OCI-LY1 (cell line): ENCODE measurements around the gene LGALSL.

Experiments used
- H2AFZ ChIP-seq: fragments of 200-600 bp; sonication (generic), shearing (Covaris generic); 2 replicates; pipeline ENCODE4 v1.6.0; 2014; ENCODE audit warnings: antibody characterized with exemption, mild to moderate bottlenecking, low read length
- H3F3A ChIP-seq: fragments of 200-600 bp; sonication (generic), shearing (Covaris generic); 2 replicates; pipeline ENCODE4 v1.6.0; 2014; ENCODE audit warnings: mild to moderate bottlenecking, antibody characterized with exemption, low read length, moderate library complexity; ENCODE audit not compliant: insufficient read depth
- H3K27ac ChIP-seq: fragments of 200-600 bp; sonication (generic); 2 replicates; pipeline ENCODE4 v1.5.1; 2014; ENCODE audit warnings: low read length, mixed run types, mild to moderate bottlenecking, low read depth; ENCODE audit not compliant: poor library complexity, severe bottlenecking
- H3K27me3 ChIP-seq: fragments of 200-600 bp; sonication (generic); 2 replicates; pipeline ENCODE4 v1.6.0; 2014; ENCODE audit warnings: antibody characterized with exemption, mild to moderate bottlenecking, low read length, moderate library complexity; ENCODE audit not compliant: insufficient read depth
- H3K36me3 ChIP-seq: fragments of 200-600 bp; sonication (generic); 2 replicates; pipeline ENCODE4 v1.6.1; 2014; ENCODE audit warnings: mild to moderate bottlenecking, antibody characterized with exemption, low read length, moderate library complexity, mixed read lengths; ENCODE audit not compliant: insufficient read depth
- H3K4me1 ChIP-seq: fragments of 200-600 bp; sonication (generic); 2 replicates; pipeline ENCODE4 v1.5.1; 2014; ENCODE audit warnings: mild to moderate bottlenecking, low read length, moderate library complexity; ENCODE audit not compliant: insufficient read depth, severe bottlenecking
- H3K4me2 ChIP-seq: fragments of 200-600 bp; sonication (generic), shearing (Covaris generic); 2 replicates; pipeline ENCODE4 v1.6.1; 2014; ENCODE audit warnings: low read length
- H3K4me3 ChIP-seq: fragments of 200-600 bp; sonication (generic); 2 replicates; pipeline ENCODE4 v1.5.1; 2014; ENCODE audit warnings: low read length, low read depth, mild to moderate bottlenecking, mixed read lengths; ENCODE audit not compliant: poor library complexity, severe bottlenecking
- H3K79me2 ChIP-seq: fragments of 200-600 bp; shearing (Covaris generic); 2 replicates; pipeline ENCODE4 v1.6.1; 2016; ENCODE audit warnings: mixed run types, low read length, mixed read lengths; ENCODE audit not compliant: insufficient read depth
- H3K9ac ChIP-seq: fragments of 200-600 bp; sonication (generic), shearing (Covaris generic); 2 replicates; pipeline ENCODE4 v1.6.1; 2014; ENCODE audit warnings: mild to moderate bottlenecking, low read length, mixed read lengths
- H3K9me2 ChIP-seq: fragments of 200-600 bp; sonication (generic), shearing (Covaris generic); 2 replicates; pipeline ENCODE4 v1.6.1; 2014; ENCODE audit warnings: low read depth, mild to moderate bottlenecking, low read length, mixed read lengths
- H3K9me3 ChIP-seq: fragments of 200-600 bp; shearing (Covaris generic); 2 replicates; pipeline ENCODE4 v1.6.1; 2014; ENCODE audit warnings: low read length, mixed read lengths
- H4K20me1 ChIP-seq: fragments of 200-600 bp; sonication (generic), shearing (Covaris generic); 2 replicates; pipeline ENCODE4 v1.6.0; 2016; ENCODE audit warnings: mild to moderate bottlenecking, low read length; ENCODE audit not compliant: insufficient read depth
- CTCF ChIP-seq: fragments of 200-600 bp; sonication (generic), shearing (Covaris generic); IDR thresholded peaks from 2 replicates; pipeline ENCODE4 v1.5.1; 2017; ENCODE audit warnings: mild to moderate bottlenecking, antibody characterized with exemption, low read length, moderate library complexity, mixed read lengths
- EZH2 ChIP-seq: fragments of 200-600 bp; sonication (generic), shearing (Covaris generic); IDR thresholded peaks from 2 replicates; pipeline ENCODE4 v1.8.0; 2017; ENCODE audit warnings: borderline replicate concordance, mixed run types, mild to moderate bottlenecking, antibody characterized with exemption, low read length, moderate library complexity, mixed read lengths

The LGALSL gene

DNA sequence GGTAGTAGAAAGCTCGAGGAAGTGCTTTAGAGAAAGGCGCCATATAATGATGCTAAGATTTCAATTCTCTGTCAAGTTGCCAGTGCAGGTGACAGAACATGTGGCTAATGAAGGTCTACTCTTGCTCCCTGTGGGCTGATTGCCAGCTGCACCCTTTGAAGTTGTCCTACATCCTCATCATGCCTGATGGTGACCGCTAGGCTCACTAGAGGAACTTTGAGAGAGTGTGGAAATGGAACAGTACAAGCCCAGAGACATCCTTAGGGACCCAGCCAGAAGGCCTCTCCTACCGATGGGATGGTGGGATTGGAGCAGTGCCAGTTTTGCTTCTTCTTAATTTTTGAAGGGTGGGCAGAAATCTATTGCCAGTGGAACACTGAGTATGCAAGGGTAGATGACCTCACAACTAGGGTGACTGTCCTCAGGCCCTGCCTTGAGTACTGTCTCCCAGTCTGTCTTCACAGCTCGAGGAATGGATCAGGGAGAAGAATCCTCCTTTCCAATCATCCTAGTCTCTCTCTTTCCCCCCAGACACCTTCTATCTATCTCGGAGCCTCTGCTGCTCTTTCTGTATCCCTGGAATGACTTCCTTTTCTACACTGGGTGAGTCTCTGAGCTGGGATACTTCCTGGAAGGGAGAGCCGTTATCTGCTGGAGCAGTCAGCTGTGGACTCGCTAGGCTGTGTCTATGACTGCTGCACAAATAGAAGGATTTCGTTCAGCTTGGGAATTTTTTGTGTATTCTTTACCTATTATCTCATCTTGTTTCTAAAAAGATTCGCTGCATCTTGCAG, 33.5 kb downstream of the LGALSL start:
- no peak for TF ChIP-seq EZH2
- TF ChIP-seq CTCF: no peak
- H3K79me2 ChIP-seq: no peaks in the 10 kb centered on the region
- H4K20me1 ChIP-seq: no peaks in the 10 kb centered on the region
- no peak overlapping the region for H3K4me2 ChIP-seq
- no peak overlapping the region for H3K27ac ChIP-seq
- H3K36me3 ChIP-seq: no peaks in the 10 kb centered on the region
- H3K9ac ChIP-seq: no peak overlapping the region
- H3F3A ChIP-seq: no peaks in the 10 kb centered on the region
- no peaks in the 10 kb centered on the region for H3K9me3 ChIP-seq
- H3K4me3 ChIP-seq: no peak overlapping the region
- H3K27me3 ChIP-seq: peaks cover 8% of the 10 kb centered on the region; the same call in 1 of the 2 replicates
- no peak overlapping the region for H2AFZ ChIP-seq
- no peaks in the 10 kb centered on the region for H3K4me1 ChIP-seq
- no peaks in the 10 kb centered on the region for H3K9me2 ChIP-seq

GRCh38 chr2:64488050-64488974, 34.4 kb downstream of the LGALSL start:
- H3K9me3 ChIP-seq: no peaks in the 10 kb centered on the region
- H3K27me3 ChIP-seq: peaks cover 8% of the 10 kb centered on the region; the same call in 1 of the 2 replicates
- no peaks in the 10 kb centered on the region for H4K20me1 ChIP-seq
- no peak overlapping the region for H3K4me2 ChIP-seq
- TF ChIP-seq CTCF: peak; percentile 71
- TF ChIP-seq EZH2: no peak
- H3K9me2 ChIP-seq: no peaks in the 10 kb centered on the region
- H3K9ac ChIP-seq: no peak overlapping the region
- H3K79me2 ChIP-seq: no peaks in the 10 kb centered on the region
- no peak overlapping the region for H3K27ac ChIP-seq
- H3K4me1 ChIP-seq: no peaks in the 10 kb centered on the region
- H3K36me3 ChIP-seq: no peaks in the 10 kb centered on the region
- H3K4me3 ChIP-seq: no peak overlapping the region
- H2AFZ ChIP-seq: no peak overlapping the region
- H3F3A ChIP-seq: no peaks in the 10 kb centered on the region

DNA sequence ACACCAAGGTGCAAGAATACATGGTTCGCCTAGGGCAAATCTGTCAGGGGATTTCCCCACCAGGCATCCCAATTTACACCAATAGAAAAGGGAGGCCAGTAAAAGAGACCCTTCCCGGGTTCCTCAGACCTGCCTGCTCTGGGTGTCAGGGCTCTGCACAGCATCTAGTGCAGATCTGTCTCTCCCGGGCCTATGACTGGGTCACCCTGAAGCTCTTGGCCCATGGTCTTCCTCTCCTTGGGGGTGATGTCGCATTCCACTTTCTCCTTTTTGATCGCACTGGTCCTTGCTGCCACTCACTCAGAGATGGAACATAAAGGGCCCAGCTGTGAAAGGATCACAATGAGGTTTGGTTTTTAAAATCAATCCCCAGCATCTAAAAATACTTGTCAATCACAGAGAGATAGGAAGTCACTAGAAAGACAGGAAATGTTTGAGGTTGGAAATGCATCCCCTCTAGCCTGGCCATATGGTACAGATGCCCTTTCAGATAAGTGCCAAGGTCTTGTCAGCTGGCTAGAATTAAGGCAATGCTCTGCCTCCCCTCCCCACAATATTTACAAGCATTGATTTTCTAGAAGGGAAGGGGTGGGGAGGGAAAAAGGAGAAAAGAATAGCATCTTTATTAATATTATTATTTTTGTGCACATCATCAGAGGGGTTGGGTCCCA, 35.3 kb downstream of the LGALSL start:
- Histone ChIP-seq H2AFZ (no peak overlapping the region), H3K27ac (no peak overlapping the region), H3K9me2 (no peaks in the 10 kb centered on the region), H4K20me1 (no peaks in the 10 kb centered on the region), H3K27me3 (peaks cover 8% of the 10 kb centered on the region; the same call in 1 of the 2 replicates), H3F3A (no peaks in the 10 kb centered on the region), H3K79me2 (no peaks in the 10 kb centered on the region), H3K4me1 (no peaks in the 10 kb centered on the region), H3K9ac (no peak overlapping the region), H3K9me3 (no peaks in the 10 kb centered on the region), H3K4me3 (no peak overlapping the region), H3K36me3 (no peaks in the 10 kb centered on the region), H3K4me2 (no peak overlapping the region)
- no peak for TF ChIP-seq CTCF
- no peak for TF ChIP-seq EZH2
